ENCODE results near the gene PCBP3. TPM values are rescaled to one million over a fixed set of nuclear protein-coding genes. Genes with fewer than 3 reads are reported as not detected.

Gene PCBP3
- total RNA-seq, 1 experiment from 2014 or later: 3.7 TPM

DNA sequence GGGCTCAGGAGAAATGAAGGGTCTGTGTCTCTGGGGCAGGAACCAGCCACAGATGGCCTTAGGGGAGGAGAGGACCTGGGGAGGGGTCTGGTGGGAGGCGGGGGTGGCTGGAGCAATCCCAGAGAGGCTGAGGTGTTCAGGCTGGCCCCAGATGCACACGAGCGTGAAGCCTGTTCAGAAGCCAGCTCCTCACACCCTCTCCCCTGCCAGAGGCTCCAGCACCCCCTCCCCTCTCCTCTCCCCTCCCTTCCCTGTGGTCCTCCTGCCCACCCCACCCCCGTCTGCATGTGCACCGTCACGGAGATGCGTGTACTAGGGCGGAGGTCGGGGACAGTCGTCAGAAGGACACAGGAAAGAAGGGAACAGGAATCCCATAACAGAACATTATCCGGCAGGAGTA is 223.0 kb downstream of the PCBP3 start:
- TF ChIP-seq, protein P1, sequence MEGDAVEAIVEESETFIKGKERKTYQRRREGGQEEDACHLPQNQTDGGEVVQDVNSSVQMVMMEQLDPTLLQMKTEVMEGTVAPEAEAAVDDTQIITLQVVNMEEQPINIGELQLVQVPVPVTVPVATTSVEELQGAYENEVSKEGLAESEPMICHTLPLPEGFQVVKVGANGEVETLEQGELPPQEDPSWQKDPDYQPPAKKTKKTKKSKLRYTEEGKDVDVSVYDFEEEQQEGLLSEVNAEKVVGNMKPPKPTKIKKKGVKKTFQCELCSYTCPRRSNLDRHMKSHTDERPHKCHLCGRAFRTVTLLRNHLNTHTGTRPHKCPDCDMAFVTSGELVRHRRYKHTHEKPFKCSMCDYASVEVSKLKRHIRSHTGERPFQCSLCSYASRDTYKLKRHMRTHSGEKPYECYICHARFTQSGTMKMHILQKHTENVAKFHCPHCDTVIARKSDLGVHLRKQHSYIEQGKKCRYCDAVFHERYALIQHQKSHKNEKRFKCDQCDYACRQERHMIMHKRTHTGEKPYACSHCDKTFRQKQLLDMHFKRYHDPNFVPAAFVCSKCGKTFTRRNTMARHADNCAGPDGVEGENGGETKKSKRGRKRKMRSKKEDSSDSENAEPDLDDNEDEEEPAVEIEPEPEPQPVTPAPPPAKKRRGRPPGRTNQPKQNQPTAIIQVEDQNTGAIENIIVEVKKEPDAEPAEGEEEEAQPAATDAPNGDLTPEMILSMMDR (IDR thresholded peaks at IDR 0.05; ENCODE audit: unreplicated experiment): no peak
- no peaks in the 10 kb centered on the region for H3K36me3 Mint-ChIP-seq (ENCODE audit: insufficient read depth, unreplicated experiment)
- intact Hi-C loops (cut with micrococcal nuclease): no loop called here
- no peak overlapping the region for H3K27ac Mint-ChIP-seq (ENCODE audit: low read depth, unreplicated experiment)
- peaks cover 14% of the 10 kb centered on the region for H3K4me1 Mint-ChIP-seq (ENCODE audit: insufficient read depth, unreplicated experiment)
- H3K4me3 Mint-ChIP-seq (ENCODE audit: unreplicated experiment): no peak overlapping the region
- DNase-seq (ENCODE audit: unreplicated experiment): no peak
- no peaks in the 10 kb centered on the region for H3K9me3 Mint-ChIP-seq (ENCODE audit: unreplicated experiment)
- no TSS peak for BruUV-seq (replicated peaks)
- POLR2A ChIA-PET: interaction anchor here (1.5 kb wide), 1 partner anchor 8 kb away, joined by 4 read pairs; no protein-coding TSS in a partner anchor
- CTCF ChIA-PET: no interaction called here
- H3K27me3 Mint-ChIP-seq (ENCODE audit: insufficient read depth, unreplicated experiment): no peaks in the 10 kb centered on the region

- Mint-ChIP-seq H3K27ac (ENCODE audit: low read depth, unreplicated experiment) (no peak overlapping the region), H3K4me3 (ENCODE audit: unreplicated experiment) (no peak overlapping the region), H3K27me3 (ENCODE audit: insufficient read depth, unreplicated experiment) (no peaks in the 10 kb centered on the region), H3K9me3 (ENCODE audit: unreplicated experiment) (no peaks in the 10 kb centered on the region), H3K36me3 (ENCODE audit: insufficient read depth, unreplicated experiment) (no peaks in the 10 kb centered on the region), H3K4me1 (ENCODE audit: insufficient read depth, unreplicated experiment) (peaks cover 14% of the 10 kb centered on the region)
- intact Hi-C loops (cut with micrococcal nuclease): no loop called here
- no peak for DNase-seq (ENCODE audit: unreplicated experiment)
- CTCF ChIA-PET: no interaction called here
- POLR2A ChIA-PET: no interaction called here
- TF ChIP-seq, protein P1 (IDR thresholded peaks at IDR 0.05; ENCODE audit: unreplicated experiment): no peak
- BruUV-seq (replicated peaks): no TSS peak
Measured at GRCh38 chr21:45867041-45867666, 223.6 kb downstream of the PCBP3 start.

DNA sequence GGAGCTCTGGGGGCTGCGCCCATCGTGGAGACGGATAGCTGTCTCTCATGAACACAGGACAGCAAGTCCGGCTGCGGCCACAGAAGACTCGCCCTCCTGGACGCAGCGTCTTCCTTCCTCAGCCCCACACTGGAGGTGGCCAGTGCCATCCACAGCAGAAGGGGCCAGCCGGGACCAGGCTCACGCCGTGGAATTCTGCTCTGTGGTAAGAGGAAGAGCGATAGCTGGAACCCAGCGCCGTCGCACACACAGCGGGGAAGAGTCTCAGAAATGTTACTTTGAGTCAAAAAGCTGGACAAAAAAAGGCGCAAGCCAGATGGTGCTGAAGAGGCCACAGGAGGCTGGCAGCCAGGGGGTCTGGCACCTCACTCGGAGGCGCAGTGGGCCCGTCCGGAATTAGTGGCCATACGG is 224.2 kb downstream of the PCBP3 start:
- intact Hi-C loops (cut with micrococcal nuclease): no loop called here
- Mint-ChIP-seq H3K36me3 (ENCODE audit: insufficient read depth, unreplicated experiment) (no peaks in the 10 kb centered on the region), H3K27me3 (ENCODE audit: insufficient read depth, unreplicated experiment) (peaks cover 4% of the 10 kb centered on the region), H3K4me1 (ENCODE audit: insufficient read depth, unreplicated experiment) (peaks cover 14% of the 10 kb centered on the region), H3K27ac (ENCODE audit: low read depth, unreplicated experiment) (no peak overlapping the region), H3K4me3 (ENCODE audit: unreplicated experiment) (no peak overlapping the region), H3K9me3 (ENCODE audit: unreplicated experiment) (no peaks in the 10 kb centered on the region)
- DNase-seq (ENCODE audit: unreplicated experiment): no peak
- BruUV-seq (replicated peaks): no TSS peak
- ChIA-PET CTCF (no interaction called here), POLR2A (no interaction called here)
- TF ChIP-seq, protein P1 (IDR thresholded peaks at IDR 0.05; ENCODE audit: unreplicated experiment): no peak

GRCh38 chr21:45868086-45868485 is 224.6 kb downstream of the PCBP3 start:
- TF ChIP-seq, protein P1 (IDR thresholded peaks at IDR 0.05; ENCODE audit: unreplicated experiment): no peak
- no peak for DNase-seq (ENCODE audit: unreplicated experiment)
- H3K4me1 Mint-ChIP-seq (ENCODE audit: insufficient read depth, unreplicated experiment): peaks cover 14% of the 10 kb centered on the region
- H3K27ac Mint-ChIP-seq (ENCODE audit: low read depth, unreplicated experiment): no peak overlapping the region
- no peaks in the 10 kb centered on the region for H3K36me3 Mint-ChIP-seq (ENCODE audit: insufficient read depth, unreplicated experiment)
- ChIA-PET CTCF (interaction anchor here (0.6 kb wide), 1 partner anchor 84 kb away, joined by 3 read pairs; no protein-coding TSS in a partner anchor), POLR2A (no interaction called here)
- H3K9me3 Mint-ChIP-seq (ENCODE audit: unreplicated experiment): no peaks in the 10 kb centered on the region
- no TSS peak for BruUV-seq (replicated peaks)
- peaks cover 8% of the 10 kb centered on the region for H3K27me3 Mint-ChIP-seq (ENCODE audit: insufficient read depth, unreplicated experiment)
- intact Hi-C loops (cut with micrococcal nuclease): no loop called here
- no peak overlapping the region for H3K4me3 Mint-ChIP-seq (ENCODE audit: unreplicated experiment)
